ENCODE results near the gene SMYD5. TPM values are rescaled to one million over a fixed set of nuclear protein-coding genes. Genes with fewer than 3 reads are reported as not detected.

The SMYD5 gene
- total RNA-seq, 1 experiment from 2014 or later, result 49.4 TPM

DNA sequence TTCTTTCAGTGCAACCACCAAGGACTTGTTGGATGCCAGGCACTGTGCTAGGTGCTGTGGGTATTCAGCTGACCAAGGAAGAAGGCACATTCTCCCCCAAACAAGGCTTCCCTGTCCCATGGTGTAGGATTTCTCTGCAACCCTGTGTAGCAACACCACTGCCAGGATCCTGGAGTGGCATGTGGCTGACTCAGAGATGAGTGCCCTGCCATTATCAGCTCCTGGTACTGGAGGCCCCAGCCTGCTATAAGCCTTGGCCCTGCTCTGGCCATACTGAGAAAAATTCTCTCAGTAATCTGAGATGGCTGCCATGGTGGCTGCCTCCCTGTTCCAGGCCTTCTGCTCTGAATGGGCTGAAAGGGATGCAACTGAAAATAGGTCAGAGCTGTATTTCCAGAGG lies 4.3 kb downstream of the SMYD5 start:
- TF ChIP-seq EZH2phosphoT487 (IDR thresholded peaks at IDR 0.05; ENCODE audit: borderline replicate concordance, low read length) (no peak), EZH2 (IDR thresholded peaks at IDR 0.05; ENCODE audit: low read length, unreplicated experiment) (no peak)
- TF ChIP-seq, protein P1, sequence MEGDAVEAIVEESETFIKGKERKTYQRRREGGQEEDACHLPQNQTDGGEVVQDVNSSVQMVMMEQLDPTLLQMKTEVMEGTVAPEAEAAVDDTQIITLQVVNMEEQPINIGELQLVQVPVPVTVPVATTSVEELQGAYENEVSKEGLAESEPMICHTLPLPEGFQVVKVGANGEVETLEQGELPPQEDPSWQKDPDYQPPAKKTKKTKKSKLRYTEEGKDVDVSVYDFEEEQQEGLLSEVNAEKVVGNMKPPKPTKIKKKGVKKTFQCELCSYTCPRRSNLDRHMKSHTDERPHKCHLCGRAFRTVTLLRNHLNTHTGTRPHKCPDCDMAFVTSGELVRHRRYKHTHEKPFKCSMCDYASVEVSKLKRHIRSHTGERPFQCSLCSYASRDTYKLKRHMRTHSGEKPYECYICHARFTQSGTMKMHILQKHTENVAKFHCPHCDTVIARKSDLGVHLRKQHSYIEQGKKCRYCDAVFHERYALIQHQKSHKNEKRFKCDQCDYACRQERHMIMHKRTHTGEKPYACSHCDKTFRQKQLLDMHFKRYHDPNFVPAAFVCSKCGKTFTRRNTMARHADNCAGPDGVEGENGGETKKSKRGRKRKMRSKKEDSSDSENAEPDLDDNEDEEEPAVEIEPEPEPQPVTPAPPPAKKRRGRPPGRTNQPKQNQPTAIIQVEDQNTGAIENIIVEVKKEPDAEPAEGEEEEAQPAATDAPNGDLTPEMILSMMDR (conservative IDR thresholded peaks at IDR 0.05; ENCODE audit: low read depth, low read length), result no peak
- Histone ChIP-seq H3K9me2 (replicated peaks; ENCODE audit: low read length) (no peaks in the 10 kb centered on the region), H3K4me1 (ENCODE audit: insufficient read depth, low read length) (peaks cover 25% of the 10 kb centered on the region), H3K36me3 (ENCODE audit: low read depth, low read length) (peaks cover 13% of the 10 kb centered on the region; the same call in 1 of the 2 replicates), H3F3A (ENCODE audit: low read length, unreplicated experiment) (no peaks in the 10 kb centered on the region), H3K4me2 (ENCODE audit: low read length) (peak overlapping the region; percentile 15; the same call in 1 of the 2 replicates), H3K27ac (ENCODE audit: low read length) (no peak overlapping the region), H3K79me2 (ENCODE audit: low read length) (peaks cover 51% of the 10 kb centered on the region), H3K9ac (ENCODE audit: low read length) (no peak overlapping the region), H3K9me3 (ENCODE audit: low read length) (no peaks in the 10 kb centered on the region), H3K4me3 (ENCODE audit: low read length) (no peak overlapping the region), H4K20me1 (ENCODE audit: low read length) (no peaks in the 10 kb centered on the region), H2AFZ (ENCODE audit: low read length) (no peak overlapping the region), H3K27me3 (ENCODE audit: low read length) (no peaks in the 10 kb centered on the region)
- ChIA-PET POLR2A (ENCODE audit: unreplicated experiment) (no interaction called here), CTCF (no interaction called here)
- intact Hi-C loops (cut with micrococcal nuclease), result no loop called here
- DNase-seq (peak; percentile 64), ATAC-seq (peak; percentile 48)
- BruUV-seq (replicated peaks), result no TSS peak

GRCh38 chr2:73223821-73224220 lies 9.8 kb downstream of the SMYD5 start:
- no peak overlapping the region for H3K4me2 ChIP-seq (ENCODE audit: low read length)
- intact Hi-C loops (cut with micrococcal nuclease), result no loop called here
- no peak for ATAC-seq
- H3F3A ChIP-seq (ENCODE audit: low read length, unreplicated experiment), result no peaks in the 10 kb centered on the region
- DNase-seq, result no peak
- peaks cover 19% of the 10 kb centered on the region; the same call in 1 of the 2 replicates for H3K36me3 ChIP-seq (ENCODE audit: low read depth, low read length)
- H3K27ac ChIP-seq (ENCODE audit: low read length), result no peak overlapping the region
- CTCF ChIA-PET, result no interaction called here
- no peak overlapping the region for H2AFZ ChIP-seq (ENCODE audit: low read length)
- no peak overlapping the region for H3K4me3 ChIP-seq (ENCODE audit: low read length)
- no peaks in the 10 kb centered on the region for H3K27me3 ChIP-seq (ENCODE audit: low read length)
- H4K20me1 ChIP-seq (ENCODE audit: low read length), result no peaks in the 10 kb centered on the region
- H3K9ac ChIP-seq (ENCODE audit: low read length), result no peak overlapping the region
- H3K79me2 ChIP-seq (ENCODE audit: low read length), result peaks cover 6% of the 10 kb centered on the region
- TF ChIP-seq, protein P1 (conservative IDR thresholded peaks at IDR 0.05; ENCODE audit: low read depth, low read length), result no peak
- TF ChIP-seq EZH2 (IDR thresholded peaks at IDR 0.05; ENCODE audit: low read length, unreplicated experiment) (no peak), EZH2phosphoT487 (IDR thresholded peaks at IDR 0.05; ENCODE audit: borderline replicate concordance, low read length) (no peak)
- POLR2A ChIA-PET (ENCODE audit: unreplicated experiment), result no interaction called here
- no TSS peak for BruUV-seq (replicated peaks)
- no peaks in the 10 kb centered on the region for H3K9me2 ChIP-seq (replicated peaks; ENCODE audit: low read length)
- H3K4me1 ChIP-seq (ENCODE audit: insufficient read depth, low read length), result no peaks in the 10 kb centered on the region
- H3K9me3 ChIP-seq (ENCODE audit: low read length), result no peaks in the 10 kb centered on the region

GRCh38 chr2:73225513-73226360 lies 11.7 kb downstream of the SMYD5 start:
- no peaks in the 10 kb centered on the region for H3F3A ChIP-seq (ENCODE audit: low read length, unreplicated experiment)
- H3K4me1 ChIP-seq (ENCODE audit: insufficient read depth, low read length), result no peaks in the 10 kb centered on the region
- no peak overlapping the region for H3K4me2 ChIP-seq (ENCODE audit: low read length)
- ChIA-PET CTCF (no interaction called here), POLR2A (ENCODE audit: unreplicated experiment) (no interaction called here)
- TF ChIP-seq, protein P1 (conservative IDR thresholded peaks at IDR 0.05; ENCODE audit: low read depth, low read length), result no peak
- no peak for TF ChIP-seq EZH2phosphoT487 (IDR thresholded peaks at IDR 0.05; ENCODE audit: borderline replicate concordance, low read length)
- no peak for TF ChIP-seq EZH2 (IDR thresholded peaks at IDR 0.05; ENCODE audit: low read length, unreplicated experiment)
- H3K27me3 ChIP-seq (ENCODE audit: low read length), result no peaks in the 10 kb centered on the region
- H3K9me2 ChIP-seq (replicated peaks; ENCODE audit: low read length), result no peaks in the 10 kb centered on the region
- DNase-seq (no peak), ATAC-seq (no peak)
- H3K36me3 ChIP-seq (ENCODE audit: low read depth, low read length), result peaks cover 17% of the 10 kb centered on the region; the same call in 1 of the 2 replicates
- no peaks in the 10 kb centered on the region for H4K20me1 ChIP-seq (ENCODE audit: low read length)
- no peaks in the 10 kb centered on the region for H3K9me3 ChIP-seq (ENCODE audit: low read length)
- H3K27ac ChIP-seq (ENCODE audit: low read length), result no peak overlapping the region
- no peak overlapping the region for H2AFZ ChIP-seq (ENCODE audit: low read length)
- H3K79me2 ChIP-seq (ENCODE audit: low read length), result no peaks in the 10 kb centered on the region
- H3K9ac ChIP-seq (ENCODE audit: low read length), result no peak overlapping the region
- no peak overlapping the region for H3K4me3 ChIP-seq (ENCODE audit: low read length)
- intact Hi-C loops (cut with micrococcal nuclease), result no loop called here
- BruUV-seq (replicated peaks), result no TSS peak
